Left ventricle myocardium inferior (tissue), 1 donor: ENCODE measurements around the gene SERPINB1. TPM values are rescaled to one million over a fixed set of nuclear protein-coding genes. Genes with fewer than 3 reads are reported as not detected.

Source experiments
- DNase-seq: peaks from one replicate; pipeline ENCODE4 v3.0.0-alpha.2; 2020
- H3K27ac ChIP-seq: fragments of 200-600 bp; replicated peaks from 2 replicates; pipeline ENCODE4 v1.8.0; 2021
- H3K27me3 ChIP-seq: fragments of 200-600 bp; 2 replicates; pipeline ENCODE4 v1.8.0; 2021; ENCODE audit warnings: low read depth
- H3K36me3 ChIP-seq: fragments of 200-600 bp; 2 replicates; pipeline ENCODE4 v1.8.0; 2021
- H3K4me1 ChIP-seq: fragments of 200-600 bp; 2 replicates; pipeline ENCODE4 v1.8.0; 2021
- H3K4me3 ChIP-seq: fragments of 200-600 bp; 2 replicates; pipeline ENCODE4 v1.8.0; 2021; ENCODE audit warnings: mild to moderate bottlenecking, moderate library complexity
- H3K9me3 ChIP-seq: fragments of 200-600 bp; replicated peaks from 2 replicates; pipeline ENCODE4 v1.8.0; 2021
- intact Hi-C: fragments of 100-400 bp; cut with micrococcal nuclease; formaldehyde crosslinking; loops from one replicate; pipeline ENCODE4 v1.11.0; 2022
- total RNA-seq: library from RNA; stranded (reverse); fragmentation: NEBNext Ultra II Directional; extraction: Animal tissue kit (Norgen Biotek cat#: 25700); gene quantifications from one replicate; pipeline ENCODE4 v1.2.1, GENCODE V29; 2021
- TF ChIP-seq, protein P1 (sequence below): fragments of 200-600 bp; IDR thresholded peaks from 2 replicates; pipeline ENCODE4 v1.8.0; 2021; ENCODE audit warnings: antibody characterized with exemption, mild to moderate bottlenecking, borderline replicate concordance
- donor health status: DM: no; HTN: yes; CAD: no; lungs with severe emphysema.

Gene SERPINB1
- total RNA-seq, 1 donor from 2014 or later = 23.4 TPM

GRCh38 chr6:2840749-2841061 is 958 bp downstream of the SERPINB1 start:
- Histone ChIP-seq H3K27ac (peak overlapping the region; percentile 98), H3K9me3 (no peaks in the 10 kb centered on the region), H3K4me3 (peak overlapping the region; percentile 73), H3K27me3 (no peaks in the 10 kb centered on the region), H3K4me1 (peaks cover 51% of the 10 kb centered on the region), H3K36me3 (peaks cover 35% of the 10 kb centered on the region)
- TF ChIP-seq, protein P1, sequence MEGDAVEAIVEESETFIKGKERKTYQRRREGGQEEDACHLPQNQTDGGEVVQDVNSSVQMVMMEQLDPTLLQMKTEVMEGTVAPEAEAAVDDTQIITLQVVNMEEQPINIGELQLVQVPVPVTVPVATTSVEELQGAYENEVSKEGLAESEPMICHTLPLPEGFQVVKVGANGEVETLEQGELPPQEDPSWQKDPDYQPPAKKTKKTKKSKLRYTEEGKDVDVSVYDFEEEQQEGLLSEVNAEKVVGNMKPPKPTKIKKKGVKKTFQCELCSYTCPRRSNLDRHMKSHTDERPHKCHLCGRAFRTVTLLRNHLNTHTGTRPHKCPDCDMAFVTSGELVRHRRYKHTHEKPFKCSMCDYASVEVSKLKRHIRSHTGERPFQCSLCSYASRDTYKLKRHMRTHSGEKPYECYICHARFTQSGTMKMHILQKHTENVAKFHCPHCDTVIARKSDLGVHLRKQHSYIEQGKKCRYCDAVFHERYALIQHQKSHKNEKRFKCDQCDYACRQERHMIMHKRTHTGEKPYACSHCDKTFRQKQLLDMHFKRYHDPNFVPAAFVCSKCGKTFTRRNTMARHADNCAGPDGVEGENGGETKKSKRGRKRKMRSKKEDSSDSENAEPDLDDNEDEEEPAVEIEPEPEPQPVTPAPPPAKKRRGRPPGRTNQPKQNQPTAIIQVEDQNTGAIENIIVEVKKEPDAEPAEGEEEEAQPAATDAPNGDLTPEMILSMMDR = no peak
- intact Hi-C loops = no loop called here
- DNase-seq = no peak

DNA sequence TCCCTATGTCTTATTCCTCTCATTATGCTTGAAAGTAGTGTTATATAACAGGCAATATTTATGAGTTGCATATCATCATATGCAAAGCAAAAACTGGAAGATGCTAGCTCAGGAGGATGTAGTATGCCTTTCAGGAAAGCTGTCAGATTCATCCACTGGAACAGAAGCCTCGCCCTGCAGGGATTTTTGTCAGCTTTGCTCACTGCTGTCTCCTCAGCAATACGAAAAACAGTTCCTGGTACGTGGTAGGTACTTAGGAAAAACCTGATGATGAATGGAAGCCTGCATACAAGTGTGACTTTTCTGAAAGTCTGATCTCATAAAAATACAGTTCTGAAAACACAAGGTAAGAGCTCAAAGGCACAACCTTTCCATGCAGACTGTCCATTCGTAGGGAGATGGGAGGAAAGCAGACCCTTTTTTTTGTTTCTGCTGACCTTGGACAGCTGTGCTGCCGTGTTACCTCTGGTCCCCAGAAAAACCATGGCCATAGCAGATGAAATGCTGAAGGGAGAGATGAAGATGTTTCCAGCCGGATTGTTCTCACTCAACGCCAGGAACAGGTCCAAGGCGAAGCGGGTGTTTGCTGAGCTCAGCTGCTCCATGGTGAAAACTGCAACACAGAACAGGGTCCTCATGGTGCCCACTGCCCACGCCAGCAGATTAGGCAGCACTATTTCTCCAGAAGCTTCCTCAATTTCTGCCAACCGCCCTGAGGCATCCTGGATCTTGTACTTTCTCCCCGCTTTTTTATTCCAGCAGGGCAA is 1.5 kb downstream of the SERPINB1 start:
- Histone ChIP-seq H3K4me1 (peaks cover 51% of the 10 kb centered on the region), H3K9me3 (no peaks in the 10 kb centered on the region), H3K36me3 (peaks cover 41% of the 10 kb centered on the region), H3K27me3 (no peaks in the 10 kb centered on the region), H3K4me3 (peak overlapping the region; percentile 73), H3K27ac (peak overlapping the region; percentile 98)
- TF ChIP-seq, protein P1 = no peak
- DNase-seq = no peak
- intact Hi-C loops = no loop called here

DNA sequence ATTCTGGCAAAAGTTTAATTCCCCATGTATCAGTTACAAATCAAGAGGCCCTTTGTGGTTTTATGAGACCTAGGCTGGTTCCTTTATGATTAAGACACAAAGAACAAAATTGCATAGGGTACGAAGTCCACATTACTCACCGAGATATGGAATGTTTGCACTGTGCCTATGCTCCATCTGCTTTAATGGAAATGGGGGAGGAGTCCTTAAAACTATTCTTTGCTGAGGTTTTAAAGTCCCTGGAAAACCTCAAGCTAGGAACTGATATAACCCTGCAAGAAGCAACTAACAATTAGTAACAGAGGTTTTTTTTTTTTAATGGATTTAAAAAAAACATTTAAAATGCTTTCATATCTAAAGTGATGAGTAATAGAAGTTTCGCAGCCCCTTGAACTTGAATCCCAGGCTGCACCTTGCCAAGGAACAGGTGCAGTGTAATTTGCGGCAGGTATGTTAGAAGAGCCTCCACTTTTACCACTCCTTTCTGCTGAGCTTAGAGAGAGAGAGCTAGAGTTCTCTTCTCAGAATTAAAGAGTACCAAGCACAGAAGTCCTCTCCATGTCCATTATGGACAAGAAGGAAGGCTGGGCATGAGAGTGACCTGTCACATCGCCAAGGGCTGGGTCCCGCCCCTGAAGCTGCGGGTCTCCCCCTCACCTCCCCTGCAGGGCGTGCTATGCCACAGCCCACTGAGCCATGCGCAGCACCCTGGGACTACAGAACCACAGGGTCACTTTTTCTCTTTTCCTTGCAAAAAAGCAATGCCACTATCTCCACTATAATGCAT is 2.3 kb downstream of the SERPINB1 start:
- TF ChIP-seq, protein P1 = no peak
- peaks cover 48% of the 10 kb centered on the region for H3K36me3 ChIP-seq
- no peaks in the 10 kb centered on the region for H3K9me3 ChIP-seq
- peak overlapping the region; percentile 73 for H3K4me3 ChIP-seq
- no peak for DNase-seq
- intact Hi-C loops = no loop called here
- H3K27me3 ChIP-seq = no peaks in the 10 kb centered on the region
- H3K27ac ChIP-seq = peak overlapping the region; percentile 98
- H3K4me1 ChIP-seq = peaks cover 51% of the 10 kb centered on the region

GRCh38 chr6:2838251-2838650 is 3.4 kb downstream of the SERPINB1 start:
- no peaks in the 10 kb centered on the region for H3K27me3 ChIP-seq
- TF ChIP-seq, protein P1 = no peak
- no peak overlapping the region for H3K4me3 ChIP-seq
- H3K27ac ChIP-seq = no peak overlapping the region
- peaks cover 47% of the 10 kb centered on the region for H3K4me1 ChIP-seq
- DNase-seq = no peak
- H3K9me3 ChIP-seq = no peaks in the 10 kb centered on the region
- peaks cover 60% of the 10 kb centered on the region for H3K36me3 ChIP-seq
- intact Hi-C loops = no loop called here

GRCh38 chr6:2834262-2834661 is 7.4 kb downstream of the SERPINB1 start:
- TF ChIP-seq, protein P1 = no peak
- Histone ChIP-seq H3K36me3 (peaks cover 66% of the 10 kb centered on the region), H3K4me3 (no peak overlapping the region), H3K27ac (no peak overlapping the region), H3K4me1 (peaks cover 9% of the 10 kb centered on the region), H3K27me3 (no peaks in the 10 kb centered on the region), H3K9me3 (no peaks in the 10 kb centered on the region)
- intact Hi-C loops = no loop called here
- DNase-seq = no peak
